ENCODE results near the gene STX18.

The STX18 gene

GRCh38 chr4:4374388-4375098 lies 167.3 kb downstream of the STX18 start:
- DNase-seq = no peak

All from activated T-cell treated with anti-CD3 and anti-CD28 coated beads, Interleukin-2, amount 50 U/mL, for 48 hours (primary cell).